Cardiac muscle cell (in vitro differentiated cells and primary cell): ENCODE measurements around the gene NTRK2. TPM values are rescaled to one million over a fixed set of nuclear protein-coding genes. Genes with fewer than 3 reads are reported as not detected.

Source experiments
- DNase-seq, 2 donors: peaks; one replicate each; pipeline versions ENCODE4 v3.0.0 to v3.0.0-alpha.2; 2010 to 2017; ENCODE audit warnings: low read depth in 1 of 2, low spot score in 1 of 2
- H3K27ac ChIP-seq: fragments of 200-600 bp; sonication (generic); 2 replicates; pipeline ENCODE4 v1.5.1; 2016
- H3K27me3 ChIP-seq: fragments of 200-600 bp; sonication (generic); 2 replicates; pipeline ENCODE4 v1.6.0; 2016; ENCODE audit warnings: control low read depth
- H3K36me3 ChIP-seq: fragments of 200-600 bp; sonication (generic); 2 replicates; pipeline ENCODE4 v1.5.1; 2016; ENCODE audit warnings: control low read depth
- H3K4me1 ChIP-seq: fragments of 200-600 bp; sonication (generic); 2 replicates; pipeline ENCODE4 v1.8.1; 2017; ENCODE audit warnings: low read depth, mild to moderate bottlenecking, mixed run types
- H3K4me3 ChIP-seq: fragments of 200-600 bp; sonication (generic); 2 replicates; pipeline ENCODE4 v1.5.1; 2016; ENCODE audit warnings: mild to moderate bottlenecking
- H3K9me3 ChIP-seq: fragments of 200-600 bp; sonication (generic); 2 replicates; pipeline ENCODE4 v1.5.1; 2017; ENCODE audit warnings: low read depth, mild to moderate bottlenecking, control low read depth
- CTCF ChIP-seq: IDR thresholded peaks from 2 replicates; pipeline ENCODE4 v1.5.1; 2012; ENCODE audit warnings: low read depth, mild to moderate bottlenecking, low read length
- polyA plus RNA-seq: library from polyadenylated mRNA; unstranded; fragments of >200 nt; fragmentation: Nextera tagmentation; extraction: Ambion mirVana; gene quantifications from 2 replicates; pipeline ENCODE4 v1.2.1, GENCODE V29; 2016
- total RNA-seq: library from RNA; depleted of rRNA; stranded (reverse); fragments of >200 nt; gene quantifications from 2 replicates; pipeline ENCODE4 v1.2.3, GENCODE V29; 2016

The NTRK2 gene
- total and polyA plus RNA-seq, 2 experiments from 2014 or later, result 1.3 TPM

DNA sequence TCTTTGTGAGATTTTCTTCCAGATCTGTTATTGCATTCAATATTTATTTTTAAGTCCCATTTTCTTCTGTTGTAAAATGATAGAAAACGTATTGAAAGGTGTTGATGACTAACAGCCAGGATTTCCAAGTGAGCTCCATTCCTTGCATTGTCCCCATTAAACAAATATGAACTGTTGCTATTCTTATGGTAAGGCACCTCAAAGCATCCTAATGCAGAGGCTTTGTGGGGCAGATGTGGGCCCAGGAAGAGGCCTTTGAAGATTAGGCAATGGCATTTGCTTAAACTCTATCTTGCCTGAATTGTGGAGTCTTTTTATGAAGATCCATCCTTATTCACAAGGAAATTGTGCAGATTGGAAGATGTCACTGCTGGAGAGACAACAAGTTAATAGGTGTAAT, 38.9 kb downstream of the NTRK2 start:
- no peaks in the 10 kb centered on the region for H3K9me3 ChIP-seq
- H3K36me3 ChIP-seq, result no peaks in the 10 kb centered on the region
- H3K4me1 ChIP-seq, result no peaks in the 10 kb centered on the region
- no peak for TF ChIP-seq CTCF
- H3K27ac ChIP-seq, result no peak overlapping the region
- no peak overlapping the region for H3K4me3 ChIP-seq
- no peaks in the 10 kb centered on the region for H3K27me3 ChIP-seq
- no peak for DNase-seq

DNA sequence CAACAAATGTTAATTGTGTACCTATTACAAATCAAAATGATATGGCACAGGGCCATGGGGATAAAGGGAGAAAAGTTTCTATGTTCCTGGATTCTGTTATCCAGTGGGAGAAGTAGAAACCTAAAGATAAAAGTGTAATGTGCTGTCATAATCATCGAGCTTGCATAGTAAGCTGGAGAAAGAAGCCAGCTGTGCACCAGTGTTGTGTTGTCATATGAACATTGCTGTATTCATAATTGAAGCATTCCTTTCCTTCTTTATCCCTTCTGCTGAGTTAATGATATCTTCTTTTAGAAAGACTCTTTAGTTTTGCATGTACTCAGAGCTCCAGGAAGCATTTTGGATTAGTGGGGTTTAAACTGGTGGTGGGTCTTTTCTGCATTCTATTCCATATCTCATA, 39.5 kb downstream of the NTRK2 start:
- no peaks in the 10 kb centered on the region for H3K4me1 ChIP-seq
- no peaks in the 10 kb centered on the region for H3K27me3 ChIP-seq
- peak in 1 of 2 donors; percentile 14 for DNase-seq
- H3K27ac ChIP-seq, result no peak overlapping the region
- no peaks in the 10 kb centered on the region for H3K36me3 ChIP-seq
- no peaks in the 10 kb centered on the region for H3K9me3 ChIP-seq
- no peak overlapping the region for H3K4me3 ChIP-seq
- no peak for TF ChIP-seq CTCF

DNA sequence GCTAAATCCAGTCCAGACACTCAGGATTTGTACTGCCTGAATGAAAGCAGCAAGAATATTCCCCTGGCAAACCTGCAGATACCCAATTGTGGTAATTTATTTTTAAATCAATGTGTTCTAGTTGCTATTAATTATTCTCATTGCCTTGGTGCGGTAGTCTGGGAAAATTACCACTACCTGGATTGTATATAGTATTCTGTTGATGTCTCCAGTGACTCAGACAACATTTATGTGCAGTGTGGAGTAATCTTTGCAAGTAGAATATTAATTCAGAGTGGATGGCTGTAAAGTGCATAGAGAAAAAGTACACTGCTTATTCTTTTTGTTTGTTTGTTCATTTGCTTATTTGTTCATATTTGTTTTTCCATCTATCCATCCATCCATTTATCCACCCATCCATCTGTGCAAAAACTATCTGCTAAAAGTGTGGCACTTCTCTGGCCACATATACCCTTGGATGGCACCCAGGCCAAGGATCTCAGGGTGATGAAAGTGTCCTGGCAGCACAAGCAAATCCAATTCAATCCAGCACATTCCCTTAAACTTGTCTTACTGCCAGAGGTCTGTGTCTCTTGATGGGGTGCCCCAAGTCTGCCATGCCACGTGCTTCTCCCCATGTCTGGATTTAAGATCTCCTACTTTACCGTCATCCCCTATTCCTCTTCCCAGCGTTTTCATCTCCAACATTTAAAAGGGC, 41.3 kb downstream of the NTRK2 start:
- no peak for TF ChIP-seq CTCF
- H3K27me3 ChIP-seq, result no peaks in the 10 kb centered on the region
- H3K27ac ChIP-seq, result no peak overlapping the region
- no peak overlapping the region for H3K4me3 ChIP-seq
- H3K36me3 ChIP-seq, result no peaks in the 10 kb centered on the region
- no peaks in the 10 kb centered on the region for H3K9me3 ChIP-seq
- DNase-seq, result no peak
- H3K4me1 ChIP-seq, result no peaks in the 10 kb centered on the region

- Histone ChIP-seq H3K4me1 (no peaks in the 10 kb centered on the region), H3K36me3 (no peaks in the 10 kb centered on the region), H3K27me3 (no peaks in the 10 kb centered on the region), H3K27ac (no peak overlapping the region), H3K4me3 (no peak overlapping the region), H3K9me3 (no peaks in the 10 kb centered on the region)
- TF ChIP-seq CTCF, result no peak
- no peak for DNase-seq
Measured at GRCh38 chr9:84711398-84711777, 41.9 kb downstream of the NTRK2 start.

DNA sequence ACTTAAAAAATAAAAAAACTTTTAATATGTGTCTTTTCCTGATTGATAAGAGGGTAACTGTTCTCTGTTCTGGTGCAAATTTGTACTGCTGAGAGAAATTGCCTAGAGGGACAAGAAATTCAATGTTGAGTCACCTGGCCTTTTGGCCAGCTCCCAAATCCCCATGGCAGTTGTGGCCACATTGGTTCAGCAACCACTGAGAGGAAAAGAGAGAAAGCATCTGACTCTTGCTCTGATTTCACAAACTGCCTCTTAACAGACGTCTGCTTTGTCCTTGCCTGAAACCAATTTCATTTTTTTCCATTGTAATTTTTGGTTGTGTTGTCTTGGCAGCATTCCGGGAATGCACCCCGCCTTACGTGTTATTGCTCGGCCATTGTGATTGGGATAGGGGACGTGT, 42.4 kb downstream of the NTRK2 start:
- Histone ChIP-seq H3K36me3 (no peaks in the 10 kb centered on the region), H3K9me3 (no peaks in the 10 kb centered on the region), H3K27ac (no peak overlapping the region), H3K27me3 (no peaks in the 10 kb centered on the region), H3K4me3 (no peak overlapping the region), H3K4me1 (no peaks in the 10 kb centered on the region)
- DNase-seq, result peak in 1 of 2 donors; percentile 24
- no peak for TF ChIP-seq CTCF
